Fibroblast of skin of right quadriceps (primary cell): Measurements from ENCODE around the gene IL12RB2.
"Not testable (repeated sequence)": the region's sequence is repeated elsewhere in the genome, so short reads cannot be mapped to it uniquely, and the experiment has no call there.

Experiments
- DNase-seq: peaks from one replicate; pipeline ENCODE4 v3.0.0-alpha.2; 2013

The IL12RB2 gene

DNA sequence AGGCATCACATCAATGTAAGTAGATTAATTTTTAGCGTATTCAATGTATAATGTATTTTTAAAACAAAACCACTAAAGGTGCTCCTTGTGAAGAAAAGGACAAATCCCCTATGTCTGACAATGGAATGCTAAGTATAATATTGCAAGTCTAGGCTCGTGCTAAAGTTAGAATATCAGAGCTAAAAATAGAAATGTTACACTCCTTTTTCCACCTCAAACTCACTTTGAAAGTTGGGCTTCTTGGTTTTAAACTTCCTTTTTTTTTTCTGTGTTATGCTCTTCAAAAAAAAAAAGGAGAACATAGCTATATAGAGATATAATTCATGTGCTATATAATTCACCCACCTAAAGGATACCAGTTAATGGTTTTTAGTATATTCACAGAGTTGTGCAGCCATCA is 126.2 kb downstream of the IL12RB2 start:
- DNase-seq: no peak

- peak; percentile 75 for DNase-seq
Observed at GRCh38 chr1:67434491-67434890, 126.8 kb downstream of the IL12RB2 start.

GRCh38 chr1:67436511-67437055 is 128.9 kb downstream of the IL12RB2 start:
- no peak for DNase-seq

GRCh38 chr1:67437961-67438360 is 130.3 kb downstream of the IL12RB2 start:
- DNase-seq: no peak

GRCh38 chr1:67439277-67440029 is 131.8 kb downstream of the IL12RB2 start:
- DNase-seq: no peak

GRCh38 chr1:67440339-67440738 is 132.7 kb downstream of the IL12RB2 start:
- DNase-seq: no peak

GRCh38 chr1:67441183-67441582 is 133.5 kb downstream of the IL12RB2 start:
- DNase-seq: peak; percentile 48

- no peak for DNase-seq
Observed at GRCh38 chr1:67441739-67442281, 134.1 kb downstream of the IL12RB2 start.

GRCh38 chr1:67446014-67446413 is 138.3 kb downstream of the IL12RB2 start:
- not testable (repeated sequence) for DNase-seq
